Measurements from ENCODE around the gene DCTN2.

DNA sequence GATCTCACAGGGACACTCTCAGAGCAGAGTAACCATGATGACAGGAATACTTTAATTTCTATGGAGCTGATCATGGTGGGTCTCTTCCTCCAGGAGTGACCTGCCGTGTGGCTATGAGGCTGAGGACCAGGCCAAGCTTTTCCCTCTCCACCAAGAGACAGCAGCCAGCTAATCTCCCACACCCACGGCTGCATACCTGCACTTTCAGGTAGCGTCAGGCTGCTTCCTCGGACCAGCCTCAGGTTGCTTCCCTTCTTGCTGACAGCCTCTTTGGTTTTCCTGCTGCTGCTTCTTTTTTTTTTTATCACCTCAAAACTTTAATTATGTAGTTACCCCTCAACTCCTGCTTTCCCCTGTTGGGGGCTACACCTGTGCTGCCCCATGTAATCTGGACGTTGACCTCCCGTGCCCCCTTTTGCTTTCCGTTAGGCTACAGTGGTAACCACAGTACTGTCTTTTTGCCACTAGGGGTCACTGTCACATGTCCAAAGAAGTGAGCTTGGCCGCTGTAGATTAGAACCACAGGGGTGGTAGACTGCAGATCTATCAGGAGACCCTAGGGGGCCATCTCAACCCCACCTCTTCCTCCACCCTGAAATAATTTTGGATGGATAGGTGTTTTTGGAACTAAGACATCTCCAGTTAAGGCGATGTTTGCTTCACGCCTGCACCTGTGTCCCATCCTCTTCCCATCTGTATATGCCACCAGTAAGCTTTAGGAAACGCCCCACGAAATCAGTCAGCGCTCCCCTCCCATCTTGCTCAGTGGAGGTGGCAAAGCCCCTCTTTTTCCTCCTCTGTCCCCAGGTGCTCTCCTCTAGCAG, 36.2 kb upstream of the DCTN2 start:
- TF ChIP-seq, protein P1, sequence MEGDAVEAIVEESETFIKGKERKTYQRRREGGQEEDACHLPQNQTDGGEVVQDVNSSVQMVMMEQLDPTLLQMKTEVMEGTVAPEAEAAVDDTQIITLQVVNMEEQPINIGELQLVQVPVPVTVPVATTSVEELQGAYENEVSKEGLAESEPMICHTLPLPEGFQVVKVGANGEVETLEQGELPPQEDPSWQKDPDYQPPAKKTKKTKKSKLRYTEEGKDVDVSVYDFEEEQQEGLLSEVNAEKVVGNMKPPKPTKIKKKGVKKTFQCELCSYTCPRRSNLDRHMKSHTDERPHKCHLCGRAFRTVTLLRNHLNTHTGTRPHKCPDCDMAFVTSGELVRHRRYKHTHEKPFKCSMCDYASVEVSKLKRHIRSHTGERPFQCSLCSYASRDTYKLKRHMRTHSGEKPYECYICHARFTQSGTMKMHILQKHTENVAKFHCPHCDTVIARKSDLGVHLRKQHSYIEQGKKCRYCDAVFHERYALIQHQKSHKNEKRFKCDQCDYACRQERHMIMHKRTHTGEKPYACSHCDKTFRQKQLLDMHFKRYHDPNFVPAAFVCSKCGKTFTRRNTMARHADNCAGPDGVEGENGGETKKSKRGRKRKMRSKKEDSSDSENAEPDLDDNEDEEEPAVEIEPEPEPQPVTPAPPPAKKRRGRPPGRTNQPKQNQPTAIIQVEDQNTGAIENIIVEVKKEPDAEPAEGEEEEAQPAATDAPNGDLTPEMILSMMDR (conservative IDR thresholded peaks at IDR 0.05; ENCODE audit: low read length) = peak; percentile 100
- TF ChIP-seq EZH2phosphoT487 (IDR thresholded peaks at IDR 0.05; ENCODE audit: borderline replicate concordance, low read depth, low read length) = no peak
